Upper lobe of left lung (tissue), 4 donors: ENCODE data around the gene ADSS1.

Source experiments
- CTCF ChIP-seq, 6 experiments: fragments of 450-650 bp in 4 of 6; fragments of 200-600 bp in 2 of 6; sonication (generic) in 2 of 6; IDR thresholded peaks; one replicate each; pipeline ENCODE4 v1.5.1; 2016 to 2019; ENCODE audit warnings: antibody characterized with exemption in 6 of 6
- POLR2A ChIP-seq, 4 donors: fragments of 450-650 bp; IDR thresholded peaks; one replicate each; pipeline ENCODE4 v1.5.1; 2016 to 2017; ENCODE audit warnings: antibody characterized with exemption in 4 of 4, mild to moderate bottlenecking in 2 of 4

GRCh38 chr14:104705340-104706047 is 18.5 kb upstream of the ADSS1 start:
- no peak for TF ChIP-seq CTCF (IDR thresholded peaks at IDR 0.05)
- TF ChIP-seq POLR2A (IDR thresholded peaks at IDR 0.05) = no peak
